H9 (cell line): ENCODE data around the gene EFCAB14. TPM values are rescaled to one million over a fixed set of nuclear protein-coding genes. Genes with fewer than 3 reads are reported as not detected.

Source experiments
- DNase-seq: peaks from one replicate; pipeline ENCODE4 v3.0.0-alpha.2; 2017
- H2AFZ ChIP-seq: one replicate; pipeline ENCODE4 v1.6.1; 2013; ENCODE audit warnings: mild to moderate bottlenecking, low read length, control low read depth, moderate library complexity
- H2AK5ac ChIP-seq: 2 replicates; pipeline ENCODE4 v1.6.1; 2013; ENCODE audit warnings: low read length, control low read depth, mixed read lengths; ENCODE audit not compliant: insufficient read length
- H2BK120ac ChIP-seq: one replicate; pipeline ENCODE4 v1.6.1; 2013; ENCODE audit warnings: low read depth, mild to moderate bottlenecking, low read length, control low read depth, inconsistent platforms; ENCODE audit not compliant: poor library complexity, severe bottlenecking
- H2BK12ac ChIP-seq: 2 replicates; pipeline ENCODE4 v1.6.1; 2013; ENCODE audit warnings: low read length, control low read depth, mixed read lengths, low read depth; ENCODE audit not compliant: insufficient read length
- H2BK15ac ChIP-seq: 2 replicates; pipeline ENCODE4 v1.6.1; 2013; ENCODE audit warnings: low read depth, low read length, control low read depth
- H2BK20ac ChIP-seq: one replicate; pipeline ENCODE4 v1.6.1; 2013; ENCODE audit warnings: low read depth, mild to moderate bottlenecking, low read length, control low read depth, inconsistent platforms; ENCODE audit not compliant: poor library complexity, severe bottlenecking
- H2BK5ac ChIP-seq: 2 replicates; pipeline ENCODE4 v1.6.1; 2013; ENCODE audit warnings: low read length, control low read depth, mixed read lengths; ENCODE audit not compliant: insufficient read length
- H3K14ac ChIP-seq: 2 replicates; pipeline ENCODE4 v1.6.1; 2013; ENCODE audit warnings: low read length, control low read depth; ENCODE audit not compliant: insufficient read depth
- H3K18ac ChIP-seq: 2 replicates; pipeline ENCODE4 v1.6.1; 2013; ENCODE audit warnings: low read depth, mild to moderate bottlenecking, mixed read lengths, low read length, control low read depth; ENCODE audit not compliant: insufficient read length
- H3K23ac ChIP-seq: 2 replicates; pipeline ENCODE4 v1.6.1; 2013; ENCODE audit warnings: low read length, control low read depth, mixed read lengths, low read depth; ENCODE audit not compliant: insufficient read length
- H3K23me2 ChIP-seq: 2 replicates; pipeline ENCODE4 v1.6.1; 2013; ENCODE audit warnings: low read depth, mild to moderate bottlenecking, mixed read lengths, low read length, control low read depth; ENCODE audit not compliant: insufficient read length, poor library complexity, severe bottlenecking
- H3K27ac ChIP-seq: 2 replicates; pipeline ENCODE4 v1.5.1; 2013; ENCODE audit warnings: low read length, control low read depth, mixed read lengths, low read depth; ENCODE audit not compliant: insufficient read length
- H3K27me3 ChIP-seq: 2 replicates; pipeline ENCODE4 v1.6.1; 2013; ENCODE audit warnings: low read length, control low read depth, inconsistent platforms; ENCODE audit not compliant: insufficient read depth
- H3K4ac ChIP-seq: 2 replicates; pipeline ENCODE4 v1.6.1; 2013; ENCODE audit warnings: low read depth, mild to moderate bottlenecking, control low read depth, inconsistent platforms, low read length, moderate library complexity
- H3K4me1 ChIP-seq: 2 replicates; pipeline ENCODE4 v1.6.1; 2013; ENCODE audit warnings: low read length, control low read depth, inconsistent platforms; ENCODE audit not compliant: insufficient read depth
- H3K4me2 ChIP-seq: 2 replicates; pipeline ENCODE4 v1.6.1; 2013; ENCODE audit warnings: low read length, control low read depth, mixed read lengths; ENCODE audit not compliant: insufficient read length, insufficient read depth
- H3K56ac ChIP-seq: 2 replicates; pipeline ENCODE4 v1.6.1; 2013; ENCODE audit warnings: low read depth, mild to moderate bottlenecking, mixed read lengths, low read length, control low read depth; ENCODE audit not compliant: insufficient read length
- H3K79me1 ChIP-seq: 2 replicates; pipeline ENCODE4 v1.6.1; 2013; ENCODE audit warnings: low read depth, mild to moderate bottlenecking, moderate library complexity, low read length, control low read depth, inconsistent platforms; ENCODE audit not compliant: insufficient read depth, poor library complexity, severe bottlenecking
- H3K79me2 ChIP-seq: 2 replicates; pipeline ENCODE4 v1.6.1; 2013; ENCODE audit warnings: low read length, control low read depth, inconsistent platforms; ENCODE audit not compliant: insufficient read depth
- H3K9ac ChIP-seq: 2 replicates; pipeline ENCODE4 v1.6.1; 2013; ENCODE audit warnings: low read length, control low read depth, mixed read lengths; ENCODE audit not compliant: insufficient read length; ENCODE audit errors: extremely low read depth
- H3K9me3 ChIP-seq: one replicate; pipeline ENCODE4 v1.6.1; 2013; ENCODE audit warnings: low read depth, low read length, inconsistent platforms; ENCODE audit not compliant: control insufficient read depth
- H3T11ph ChIP-seq: one replicate; pipeline ENCODE4 v1.6.1; 2013; ENCODE audit warnings: mild to moderate bottlenecking, low read length, control low read depth, inconsistent platforms
- H4K20me1 ChIP-seq: one replicate; pipeline ENCODE4 v1.6.1; 2013; ENCODE audit not compliant: control insufficient read depth, insufficient read length, insufficient read depth
- H4K5ac ChIP-seq: 2 replicates; pipeline ENCODE4 v1.6.1; 2013; ENCODE audit warnings: low read depth, mild to moderate bottlenecking, mixed read lengths, low read length, control low read depth; ENCODE audit not compliant: insufficient read length
- H4K8ac ChIP-seq: replicated peaks from 2 replicates; pipeline ENCODE4 v1.6.1; 2013; ENCODE audit warnings: low read length, control low read depth, mixed read lengths, low read depth; ENCODE audit not compliant: insufficient read length
- H4K91ac ChIP-seq: 2 replicates; pipeline ENCODE4 v1.6.1; 2013; ENCODE audit warnings: low read depth, mild to moderate bottlenecking, moderate library complexity, mixed read lengths, low read length, control low read depth; ENCODE audit not compliant: insufficient read length
- H3K27ac Mint-ChIP-seq, 3 experiments: 2 replicates in 2 of 3; 3 replicates in 1 of 3; pipeline ENCODE4 v1.8.0; 2020 to 2021; ENCODE audit warnings: mixed read lengths in 3 of 3, mild to moderate bottlenecking in 1 of 3, moderate library complexity in 1 of 3
- H3K27me3 Mint-ChIP-seq: 2 replicates; pipeline ENCODE4 v1.8.0; 2021; ENCODE audit warnings: low read depth, mild to moderate bottlenecking, moderate library complexity, mixed read lengths
- H3K36me3 Mint-ChIP-seq, 3 experiments: 2 replicates in 2 of 3; 3 replicates in 1 of 3; pipeline ENCODE4 v1.8.0; 2020 to 2021; ENCODE audit warnings: low read depth in 3 of 3, mixed read lengths in 3 of 3; ENCODE audit not compliant: insufficient read depth in 1 of 3
- H3K4me1 Mint-ChIP-seq, 2 experiments: 2 replicates each; pipeline ENCODE4 v1.8.0; 2020; ENCODE audit warnings: mixed read lengths in 2 of 2
- H3K4me3 Mint-ChIP-seq, 2 experiments: 2 replicates in 1 of 2; 3 replicates in 1 of 2; pipeline ENCODE4 v1.8.0; 2020 to 2021; ENCODE audit warnings: mild to moderate bottlenecking in 2 of 2, mixed read lengths in 2 of 2, moderate library complexity in 1 of 2
- H3K9me3 Mint-ChIP-seq, 2 experiments: 2 replicates in 1 of 2; 3 replicates in 1 of 2; pipeline ENCODE4 v1.8.0; 2020; ENCODE audit warnings: mild to moderate bottlenecking in 2 of 2, mixed read lengths in 2 of 2, moderate library complexity in 1 of 2
- WGBS: extraction: QIAGEN DNeasy Blood & Tissue Kit; methylation state at CpG from one replicate; pipeline ENCODE4 v1.1.7; 2013; ENCODE audit warnings: missing lambda C conversion rate, low lambda C conversion rate, mixed read lengths; ENCODE audit not compliant: insufficient read length; ENCODE audit errors: extremely low coverage; 5-methylcytosine and 5-hydroxymethylcytosine counted together
- total RNA-seq: library from RNA; stranded (reverse); gene quantifications from 2 replicates; pipeline ENCODE4 v1.2.1, GENCODE V29; 2021
- TF ChIP-seq, protein P1 (sequence below): fragments of 200-600 bp; sonication (generic); conservative IDR thresholded peaks from 3 replicates; pipeline ENCODE4 v1.8.0; 2021; ENCODE audit warnings: antibody characterized with exemption, mild to moderate bottlenecking

The EFCAB14 gene
- total RNA-seq, 1 experiment from 2014 or later, result 42.2 TPM

- Histone ChIP-seq H3K27me3 (no peaks in the 10 kb centered on the region), H3K79me2 (no peaks in the 10 kb centered on the region), H3T11ph (no peak overlapping the region), H2BK15ac (no peak overlapping the region), H3K23me2 (no peaks in the 10 kb centered on the region), H3K18ac (no peak overlapping the region), H2BK120ac (no peak overlapping the region), H3K4me1 (no peaks in the 10 kb centered on the region), H4K8ac (no peak overlapping the region), H2BK20ac (no peak overlapping the region), H3K9me3 (no peaks in the 10 kb centered on the region), H4K5ac (no peak overlapping the region), H3K56ac (no peak overlapping the region), H2BK5ac (no peak overlapping the region), H2BK12ac (no peak overlapping the region), H2AK5ac (no peak overlapping the region), H3K27ac (no peak overlapping the region), H2AFZ (no peak overlapping the region), H3K23ac (no peak overlapping the region), H3K4me2 (no peak overlapping the region), H3K9ac (no peak overlapping the region), H4K20me1 (no peaks in the 10 kb centered on the region), H4K91ac (no peak overlapping the region), H3K4ac (no peak overlapping the region), H3K14ac (no peak overlapping the region), H3K79me1 (no peaks in the 10 kb centered on the region)
- TF ChIP-seq, protein P1, sequence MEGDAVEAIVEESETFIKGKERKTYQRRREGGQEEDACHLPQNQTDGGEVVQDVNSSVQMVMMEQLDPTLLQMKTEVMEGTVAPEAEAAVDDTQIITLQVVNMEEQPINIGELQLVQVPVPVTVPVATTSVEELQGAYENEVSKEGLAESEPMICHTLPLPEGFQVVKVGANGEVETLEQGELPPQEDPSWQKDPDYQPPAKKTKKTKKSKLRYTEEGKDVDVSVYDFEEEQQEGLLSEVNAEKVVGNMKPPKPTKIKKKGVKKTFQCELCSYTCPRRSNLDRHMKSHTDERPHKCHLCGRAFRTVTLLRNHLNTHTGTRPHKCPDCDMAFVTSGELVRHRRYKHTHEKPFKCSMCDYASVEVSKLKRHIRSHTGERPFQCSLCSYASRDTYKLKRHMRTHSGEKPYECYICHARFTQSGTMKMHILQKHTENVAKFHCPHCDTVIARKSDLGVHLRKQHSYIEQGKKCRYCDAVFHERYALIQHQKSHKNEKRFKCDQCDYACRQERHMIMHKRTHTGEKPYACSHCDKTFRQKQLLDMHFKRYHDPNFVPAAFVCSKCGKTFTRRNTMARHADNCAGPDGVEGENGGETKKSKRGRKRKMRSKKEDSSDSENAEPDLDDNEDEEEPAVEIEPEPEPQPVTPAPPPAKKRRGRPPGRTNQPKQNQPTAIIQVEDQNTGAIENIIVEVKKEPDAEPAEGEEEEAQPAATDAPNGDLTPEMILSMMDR, result no peak
- WGBS, result no CpG with 5 or more reads among the region's 2 CpGs
- Mint-ChIP-seq H3K27ac (no peak overlapping the region), H3K4me3 (no peak overlapping the region), H3K4me1 (no peaks in the 10 kb centered on the region), H3K27me3 (no peaks in the 10 kb centered on the region), H3K36me3 (peaks cover 30 to 65% (median 52%) of the 10 kb centered on the region in 3 experiments), H3K9me3 (peaks cover 3 to 10% of the 10 kb centered on the region in 2 experiments; a peak in 3 of 5 replicates)
- DNase-seq, result no peak
Measured at GRCh38 chr1:46649764-46650163, 69.2 kb downstream of the EFCAB14 start.
